Hematopoietic multipotent progenitor cell treated with erythropoietin and hydrocortisone succinate and interleukin-3 and kit ligand, for 6 days (in vitro differentiated cells): Measurements from ENCODE around the gene PRADC1.

Experiments used
- DNase-seq: peaks from one replicate; pipeline ENCODE4 v3.0.0-alpha.2; 2015

The PRADC1 gene

DNA sequence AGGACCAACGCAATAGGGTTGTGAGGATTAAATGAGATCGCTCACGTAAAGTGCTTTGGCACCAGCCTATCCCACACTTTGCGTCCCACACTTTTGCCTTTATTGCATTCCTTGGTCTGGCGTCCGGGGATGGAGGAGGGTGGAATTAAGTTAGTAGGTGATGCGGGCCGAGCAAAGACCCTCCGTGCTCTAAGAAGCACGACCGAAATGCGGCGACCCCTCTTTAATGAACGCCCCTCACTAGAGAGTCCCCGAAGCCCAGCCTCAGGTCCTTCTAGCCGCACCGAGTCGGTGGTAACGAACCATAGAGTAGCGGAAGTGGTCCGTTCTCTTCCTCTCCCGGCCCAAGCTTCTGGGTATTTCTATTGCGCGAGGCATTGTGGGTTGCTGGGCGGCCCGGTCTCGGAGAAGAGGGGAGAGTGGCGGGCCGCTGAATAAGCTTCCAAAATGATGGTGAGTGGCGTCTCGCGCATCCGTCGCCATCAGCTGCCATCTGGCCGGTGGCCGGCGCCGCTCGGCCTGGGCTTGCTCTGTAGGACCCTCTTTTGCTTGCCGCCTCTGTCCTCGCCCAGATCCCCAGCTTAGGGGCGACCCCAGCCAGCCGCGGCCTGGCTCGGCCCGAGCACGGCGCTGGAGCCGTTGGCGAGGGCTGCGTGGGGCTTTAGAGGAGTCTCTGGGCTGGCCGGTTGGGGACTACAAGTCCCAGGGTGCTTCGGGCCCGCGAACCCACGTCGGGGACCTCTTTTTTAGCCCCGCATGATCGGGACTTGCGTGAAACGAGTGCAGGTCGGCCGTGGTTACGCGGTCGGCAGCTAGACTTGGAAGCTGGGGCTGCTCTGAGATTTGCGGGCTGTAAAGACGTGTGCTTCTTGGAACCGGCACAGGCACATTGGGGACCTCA lies 1.1 kb upstream of the PRADC1 start, which contains the start of gene CCT7:
Gene CCT7, plus strand, starts transcription at position 377 of the 901 bp plus-strand sequence. Its CDS starts 71 bp downstream, at position 448.
- peak; percentile 97 for DNase-seq

DNA sequence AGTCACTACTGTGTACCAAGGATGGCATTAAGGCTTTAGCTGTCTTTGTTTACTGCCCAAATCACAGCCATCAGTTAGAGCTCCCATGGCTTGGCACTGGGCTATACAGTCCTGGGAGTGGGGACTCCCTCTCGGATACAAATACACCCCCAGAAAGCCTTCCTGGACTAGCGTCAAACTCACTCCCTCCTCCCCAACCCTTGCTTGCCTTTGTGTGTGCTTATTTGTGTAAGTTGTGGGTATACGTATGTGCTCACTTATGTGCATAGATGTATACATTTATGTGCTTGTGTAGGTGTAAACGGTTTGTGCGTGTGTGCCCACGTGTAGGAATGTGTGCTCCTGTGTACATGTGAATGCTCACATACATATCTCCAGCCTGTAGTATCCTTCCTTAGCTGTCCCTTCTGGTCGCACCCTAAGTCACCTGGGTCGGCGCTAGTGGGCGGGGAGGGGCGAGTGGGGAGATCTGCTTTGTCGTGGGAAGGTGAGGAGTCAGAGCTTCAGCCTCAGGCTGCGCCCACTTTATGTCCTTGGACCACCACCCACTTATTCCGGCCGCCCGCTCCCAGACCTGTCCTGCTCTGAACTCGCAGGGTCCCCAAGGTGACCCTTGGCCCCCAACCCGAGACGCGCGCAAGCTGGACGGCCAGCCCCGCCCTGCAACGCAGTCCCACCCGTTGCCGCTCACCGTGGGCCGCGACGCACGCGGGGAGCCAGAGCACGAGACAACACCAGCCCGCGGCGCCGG lies 461 bp downstream of the PRADC1 start:
- peak; percentile 60 for DNase-seq

DNA sequence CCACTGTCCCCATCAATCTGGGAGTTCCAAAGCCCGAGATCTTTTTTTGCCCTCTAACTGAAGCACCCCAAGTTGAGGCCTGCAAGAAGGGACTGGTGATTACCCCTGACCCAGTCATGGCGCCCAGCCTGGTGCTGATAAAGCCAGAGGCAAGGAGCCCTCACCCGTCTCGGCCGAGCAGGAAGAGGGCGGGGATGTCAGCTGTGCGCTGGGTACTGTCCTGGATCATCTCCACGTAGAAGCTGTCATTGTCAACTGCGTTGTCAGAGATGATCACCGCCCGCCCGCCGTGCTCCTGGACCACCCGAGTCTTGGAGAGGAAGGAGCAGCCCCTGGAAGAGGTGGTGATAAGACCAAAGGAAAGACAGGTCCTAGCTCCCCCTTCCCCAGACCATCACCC lies 4.4 kb downstream of the PRADC1 start:
- no peak for DNase-seq

DNA sequence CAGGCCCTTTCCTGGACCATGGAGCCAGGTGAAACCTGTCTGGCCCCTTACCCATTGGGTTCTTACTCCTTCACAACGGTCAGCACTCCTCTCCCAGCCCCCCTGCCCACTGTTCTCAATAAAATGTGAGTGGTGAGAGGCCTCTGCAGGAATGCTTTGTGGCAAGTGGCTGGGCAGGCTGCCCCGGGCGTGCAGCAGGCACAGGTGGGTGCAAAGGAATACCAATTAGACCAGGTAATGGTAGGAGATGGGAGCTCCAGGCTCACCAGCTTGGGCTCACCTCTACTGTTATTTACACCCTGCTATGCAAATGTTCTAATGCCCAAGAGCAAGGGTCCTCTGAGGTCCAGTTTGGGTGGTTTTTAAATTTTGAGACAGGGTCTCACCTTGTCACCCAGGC lies 6.0 kb downstream of the PRADC1 start:
- no peak for DNase-seq

DNA sequence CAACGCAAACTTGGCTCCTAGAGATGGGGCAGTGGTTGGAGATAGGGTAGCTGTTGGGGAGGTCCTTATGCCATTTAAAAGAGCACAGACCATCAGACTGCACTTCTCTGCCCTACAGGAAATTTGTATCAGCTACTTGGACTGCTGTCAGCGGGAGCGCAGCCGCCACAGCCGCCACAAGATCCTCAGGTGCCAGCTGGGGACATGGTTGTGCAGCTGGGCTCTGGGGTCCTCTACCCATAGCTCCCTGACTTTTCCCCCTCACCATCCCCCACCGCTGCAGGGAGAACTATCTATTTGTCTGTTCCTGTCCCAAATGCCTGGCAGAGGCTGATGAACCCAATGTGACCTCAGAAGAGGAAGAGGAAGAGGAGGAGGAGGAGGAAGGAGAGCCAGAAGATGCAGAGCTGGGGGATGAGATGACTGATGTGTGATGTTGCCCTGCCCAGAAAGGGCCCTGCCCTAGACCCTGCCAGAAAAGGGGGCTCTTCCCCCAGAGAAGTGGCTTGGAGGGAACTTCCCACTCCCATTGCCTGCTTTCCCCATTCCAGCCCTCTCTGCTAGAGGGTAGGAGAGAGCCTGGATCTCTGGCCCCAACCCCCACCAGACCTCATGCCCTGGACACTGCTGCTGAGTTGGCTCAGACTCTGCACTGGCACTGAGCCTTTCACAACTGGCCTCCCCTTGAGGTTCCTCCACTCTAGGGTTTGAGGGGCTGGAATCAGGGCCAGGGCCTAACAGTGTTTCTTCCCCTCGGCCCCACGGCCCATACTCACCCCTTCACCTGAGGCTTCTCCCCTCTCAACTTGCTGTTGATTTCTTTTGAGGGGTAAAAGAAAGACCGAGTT lies 7.3 kb downstream of the PRADC1 start:
- no peak for DNase-seq

DNA sequence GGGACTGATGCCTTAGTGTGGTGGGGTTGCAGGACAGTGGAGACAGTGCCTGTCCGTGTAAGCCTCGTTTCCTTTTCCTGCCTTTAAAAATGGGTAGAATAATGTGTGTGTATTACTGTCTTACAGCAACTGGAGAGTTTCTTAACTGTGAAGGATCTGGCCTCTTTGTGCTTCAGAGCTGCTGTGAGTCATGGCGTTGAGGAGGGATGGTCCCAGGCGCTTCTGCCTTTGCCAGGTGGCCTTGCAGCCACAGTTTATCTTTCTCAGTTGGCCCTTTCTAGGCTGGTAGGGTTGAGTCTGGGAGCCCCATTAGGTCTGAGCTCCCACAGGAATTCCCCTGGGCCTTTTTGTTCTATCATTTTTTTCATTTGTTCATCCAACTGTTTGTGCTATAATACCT lies 9.2 kb downstream of the PRADC1 start:
- no peak for DNase-seq

DNA sequence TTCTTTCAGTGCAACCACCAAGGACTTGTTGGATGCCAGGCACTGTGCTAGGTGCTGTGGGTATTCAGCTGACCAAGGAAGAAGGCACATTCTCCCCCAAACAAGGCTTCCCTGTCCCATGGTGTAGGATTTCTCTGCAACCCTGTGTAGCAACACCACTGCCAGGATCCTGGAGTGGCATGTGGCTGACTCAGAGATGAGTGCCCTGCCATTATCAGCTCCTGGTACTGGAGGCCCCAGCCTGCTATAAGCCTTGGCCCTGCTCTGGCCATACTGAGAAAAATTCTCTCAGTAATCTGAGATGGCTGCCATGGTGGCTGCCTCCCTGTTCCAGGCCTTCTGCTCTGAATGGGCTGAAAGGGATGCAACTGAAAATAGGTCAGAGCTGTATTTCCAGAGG lies 14.7 kb downstream of the PRADC1 start:
- no peak for DNase-seq

DNA sequence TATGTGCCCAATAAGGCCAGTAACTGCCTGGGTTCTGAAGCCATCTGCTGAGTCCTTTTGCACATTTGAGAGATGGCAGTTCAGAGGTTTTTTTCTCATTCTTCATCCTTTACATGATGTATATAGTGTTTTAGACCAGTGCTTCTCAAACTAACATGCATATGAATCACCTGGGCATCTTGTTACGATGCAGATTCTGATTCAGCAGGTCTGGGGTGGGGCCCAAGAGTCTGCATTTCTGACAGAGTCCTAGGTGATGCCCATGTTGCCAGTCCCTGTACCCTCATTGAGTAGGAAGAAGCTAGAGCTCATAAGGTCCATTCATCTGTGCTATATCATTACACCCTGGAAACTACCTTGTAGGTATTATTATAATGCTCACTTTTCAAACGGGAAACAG lies 15.2 kb downstream of the PRADC1 start:
- DNase-seq, result no peak

DNA sequence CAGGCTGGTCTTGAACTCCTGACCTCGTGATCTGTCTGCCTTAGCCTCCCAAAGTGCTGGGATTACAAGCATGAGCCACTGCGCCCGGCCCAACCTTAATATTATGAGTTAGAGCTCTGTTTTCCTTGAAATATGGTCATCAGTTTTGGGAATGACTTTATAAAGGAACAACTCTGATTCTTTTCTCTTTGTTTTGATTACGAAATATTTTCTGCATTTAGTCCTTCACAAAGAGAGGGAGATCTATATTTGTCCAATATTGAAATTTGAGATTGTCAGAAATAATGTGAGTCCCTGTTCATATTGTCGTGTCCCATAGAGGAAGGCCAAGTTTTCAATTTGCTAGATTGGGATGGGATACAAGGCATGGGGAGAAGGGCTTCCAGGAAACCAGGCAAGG lies 15.9 kb downstream of the PRADC1 start:
- DNase-seq, result no peak

DNA sequence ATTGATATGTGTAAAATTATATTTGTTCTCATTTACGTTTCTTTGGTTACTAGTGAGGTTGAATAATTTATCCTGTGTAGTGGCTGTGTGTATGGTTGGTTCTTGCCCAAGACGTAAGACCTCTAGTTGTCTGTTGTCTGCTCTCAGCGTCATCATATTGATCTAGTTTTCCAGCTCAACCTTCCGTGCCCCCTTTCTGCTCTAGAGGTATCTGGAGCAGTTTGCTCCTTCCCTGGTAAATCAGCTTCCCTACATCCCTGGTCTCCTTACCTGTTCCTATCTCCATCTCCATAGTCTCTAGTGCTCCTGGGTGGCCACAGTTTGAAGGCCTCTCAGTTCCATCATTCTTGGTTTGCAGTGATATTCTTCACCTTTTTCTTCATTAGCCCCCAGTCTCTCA lies 17.8 kb downstream of the PRADC1 start:
- DNase-seq, result no peak

DNA sequence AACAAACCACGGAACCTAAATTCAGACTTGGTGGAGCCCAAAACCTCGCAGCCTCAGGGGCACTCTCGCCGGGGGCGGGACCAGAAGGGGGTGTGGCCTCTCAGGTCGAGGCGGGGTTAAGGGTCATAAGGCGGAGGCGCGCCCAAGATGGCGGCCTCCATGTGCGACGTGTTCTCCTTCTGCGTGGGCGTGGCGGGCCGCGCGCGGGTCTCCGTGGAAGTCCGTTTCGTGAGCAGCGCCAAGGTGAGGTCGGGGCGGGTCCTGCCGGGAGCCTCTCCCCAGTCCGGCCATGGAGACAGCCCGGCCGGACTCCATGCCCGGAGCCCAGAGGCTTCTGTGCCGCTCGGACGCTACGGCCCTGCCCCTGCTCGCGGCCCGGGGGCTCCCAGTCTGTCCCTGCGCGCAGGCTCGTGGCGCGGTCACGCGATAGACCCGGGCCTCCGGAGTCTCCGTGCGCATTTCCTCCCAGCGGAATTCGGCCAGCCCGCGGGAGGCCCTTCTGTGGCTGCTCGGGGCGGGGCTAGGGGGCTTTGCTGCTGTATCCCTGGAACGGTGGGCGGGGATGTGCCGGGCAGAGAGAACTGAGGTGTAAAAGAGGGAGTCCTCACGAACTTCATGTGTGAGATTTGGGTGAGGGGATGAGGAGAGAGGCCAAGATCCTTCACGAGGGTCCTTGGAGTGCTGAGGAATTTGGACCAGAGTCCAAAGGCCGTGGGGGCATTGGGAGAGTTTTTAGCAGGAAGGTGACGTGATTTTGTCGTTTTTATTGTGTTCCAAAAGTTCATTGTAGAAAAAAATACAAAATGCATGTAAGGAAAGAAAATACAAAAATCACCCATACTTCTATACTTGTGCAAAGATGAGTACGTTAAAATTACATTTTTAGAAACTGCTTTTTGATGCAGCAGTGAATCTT lies 18.7 kb downstream of the PRADC1 start, which contains the start of gene SMYD5:
Gene SMYD5, plus strand, starts transcription at position 126 of the 916 bp plus-strand sequence. Its CDS starts 22 bp downstream, at position 148.
- peak; percentile 95 for DNase-seq

DNA sequence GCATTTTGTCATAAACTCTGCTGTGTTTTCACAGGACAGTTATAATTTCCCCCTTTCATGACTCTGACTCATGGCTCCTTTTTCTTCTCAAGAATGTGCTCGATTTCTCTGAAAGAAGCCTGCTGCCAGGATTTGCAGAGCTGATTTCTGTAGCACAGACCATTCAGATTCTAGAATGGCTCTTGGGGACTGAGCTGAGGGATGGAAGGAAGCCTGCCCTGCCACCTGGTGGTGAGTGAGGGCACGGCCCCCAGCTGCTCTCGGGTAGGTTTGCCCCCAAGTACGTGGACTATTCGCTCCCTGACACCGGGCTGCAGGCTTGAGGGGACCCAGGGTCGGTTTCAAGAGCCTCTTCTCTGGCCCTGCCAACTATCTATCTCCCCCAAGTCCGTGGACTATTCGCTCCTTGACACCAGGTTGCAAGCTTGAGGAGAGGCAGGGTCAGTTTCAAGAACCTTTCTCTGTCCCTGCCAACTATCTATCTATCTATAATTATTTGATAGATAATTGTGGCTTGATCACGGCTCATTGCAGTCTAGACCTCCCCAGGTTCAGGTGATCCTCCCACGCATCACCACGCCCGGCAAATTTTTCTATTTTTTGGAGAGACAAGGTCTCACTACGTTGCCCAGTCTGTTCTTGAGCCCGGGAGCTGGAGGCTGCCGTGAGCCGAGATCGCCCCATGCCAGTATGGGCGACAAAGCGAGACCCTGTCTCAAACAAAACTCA lies 20.4 kb downstream of the PRADC1 start:
- peak; percentile 87 for DNase-seq

DNA sequence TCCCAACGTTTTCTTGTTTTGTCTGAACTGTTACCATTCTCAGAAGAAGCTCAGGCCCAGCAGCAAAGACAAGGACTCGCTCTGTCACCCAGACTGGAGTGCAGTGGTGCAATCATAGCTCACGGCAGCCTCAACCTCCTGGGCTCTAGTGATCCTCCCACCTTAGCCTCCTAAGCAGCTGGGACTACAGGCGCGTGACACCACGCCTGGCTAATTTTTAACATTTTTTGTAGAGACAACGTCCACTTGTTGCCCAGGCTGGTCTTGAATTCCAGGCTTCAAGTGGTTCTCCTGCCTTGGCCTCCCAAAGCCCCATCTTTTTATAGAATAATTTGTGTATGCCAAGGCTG lies 21.0 kb downstream of the PRADC1 start:
- DNase-seq, result no peak

DNA sequence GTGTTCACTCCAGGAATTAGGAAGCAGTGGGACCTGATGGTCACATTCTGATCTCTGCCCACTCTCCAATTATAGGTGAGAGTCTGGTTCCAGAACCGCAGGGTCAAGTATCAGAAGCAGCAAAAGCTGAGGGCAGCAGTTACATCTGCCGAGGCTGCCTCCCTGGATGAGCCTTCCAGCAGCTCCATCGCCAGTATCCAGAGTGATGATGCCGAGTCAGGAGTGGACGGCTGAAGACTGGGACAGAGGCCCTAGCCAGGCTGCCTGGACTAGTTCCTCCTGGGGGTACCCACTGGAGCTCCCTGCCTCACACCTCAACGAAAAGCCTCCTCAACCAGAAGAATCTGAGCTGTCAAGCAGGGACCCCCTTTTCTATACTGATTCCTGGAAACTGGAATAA lies 22.3 kb downstream of the PRADC1 start:
- DNase-seq, result no peak

DNA sequence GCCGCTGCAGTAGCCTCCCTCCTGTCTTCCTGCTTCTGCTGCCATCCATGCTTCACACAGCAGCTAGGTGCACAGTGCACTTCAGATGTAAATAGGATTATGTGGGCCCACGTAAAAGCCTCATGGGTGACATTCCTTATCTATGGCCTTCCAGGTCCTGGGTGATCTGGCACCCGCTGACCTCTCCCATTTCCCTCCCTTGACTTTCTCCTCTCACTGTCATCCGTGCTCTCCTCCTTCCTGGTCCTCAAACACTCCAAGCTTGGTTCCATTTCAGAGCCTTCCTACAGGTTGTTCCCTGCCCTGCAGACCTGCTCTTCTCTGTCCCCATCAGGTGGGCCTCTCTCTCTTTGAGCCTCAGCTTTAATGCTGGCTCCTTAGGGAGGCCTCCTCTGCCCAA lies 23.0 kb downstream of the PRADC1 start:
- no peak for DNase-seq

DNA sequence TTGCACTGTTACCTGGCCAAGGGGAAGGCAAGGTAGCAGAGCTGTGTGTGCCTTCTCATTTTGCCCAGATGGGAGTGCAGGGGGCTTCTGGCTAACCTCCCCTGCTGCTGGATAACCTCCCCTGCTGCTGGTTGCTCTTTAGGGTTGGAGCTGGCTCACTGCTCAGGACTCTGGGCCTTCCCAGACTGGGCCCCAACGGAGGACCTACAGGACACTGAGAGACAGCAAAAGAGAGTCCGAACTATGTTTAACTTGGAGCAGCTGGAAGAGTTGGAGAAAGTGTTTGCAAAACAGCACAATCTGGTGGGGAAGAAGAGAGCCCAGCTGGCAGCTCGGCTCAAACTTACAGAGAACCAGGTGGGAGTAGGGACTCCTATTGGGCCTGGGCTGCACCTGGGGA lies 24.8 kb downstream of the PRADC1 start:
- DNase-seq, result no peak

DNA sequence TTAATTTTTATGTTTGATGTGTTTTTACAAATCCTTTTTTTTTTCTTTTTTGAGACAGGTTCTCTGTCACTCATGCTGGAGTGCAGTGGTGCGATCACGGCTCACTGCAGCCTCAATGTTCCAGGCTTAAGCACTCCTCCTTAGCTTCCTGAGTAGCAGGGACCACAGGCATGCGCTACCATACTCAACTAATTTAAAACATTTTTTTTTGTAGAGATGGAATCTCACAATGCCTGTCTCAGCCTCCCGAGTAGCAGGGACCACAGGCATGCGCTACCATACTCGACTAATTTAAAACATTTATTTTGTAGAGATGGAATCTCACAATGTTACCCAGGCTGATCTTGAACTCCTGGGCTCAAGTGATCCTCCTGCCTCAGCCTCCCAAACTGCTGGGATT lies 27.4 kb downstream of the PRADC1 start:
- no peak for DNase-seq

DNA sequence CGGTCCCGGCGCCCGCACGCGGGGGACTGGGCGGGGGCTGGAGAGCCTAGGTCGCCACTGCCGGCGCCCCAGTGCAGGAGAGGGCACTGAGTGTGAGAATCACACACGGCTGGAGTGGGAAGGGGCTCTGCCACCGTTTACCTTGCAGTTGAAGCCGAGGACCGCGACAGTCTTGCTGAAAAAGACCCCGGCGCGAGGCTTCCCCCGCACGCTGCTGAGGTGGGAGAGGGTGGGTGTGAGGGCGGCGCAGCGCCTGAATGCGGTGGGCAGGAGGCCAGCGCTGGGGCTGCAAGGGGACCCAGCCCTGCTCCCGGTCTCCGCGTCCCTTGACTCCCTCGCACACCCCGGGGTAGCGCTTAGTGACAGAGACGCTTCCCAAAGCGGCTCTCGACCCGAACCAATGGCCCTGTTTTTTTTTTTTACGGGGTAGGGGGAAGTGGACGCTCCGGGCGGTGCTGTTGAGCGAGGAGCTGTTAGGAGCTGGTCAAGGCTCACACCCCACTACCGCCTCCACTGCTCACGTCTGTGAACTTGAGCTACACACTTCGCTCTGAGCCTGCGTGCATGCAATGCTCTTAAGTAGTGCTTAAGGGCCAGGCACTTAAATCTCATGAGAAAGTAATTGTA lies 29.9 kb downstream of the PRADC1 start:
- DNase-seq, result peak; percentile 13

DNA sequence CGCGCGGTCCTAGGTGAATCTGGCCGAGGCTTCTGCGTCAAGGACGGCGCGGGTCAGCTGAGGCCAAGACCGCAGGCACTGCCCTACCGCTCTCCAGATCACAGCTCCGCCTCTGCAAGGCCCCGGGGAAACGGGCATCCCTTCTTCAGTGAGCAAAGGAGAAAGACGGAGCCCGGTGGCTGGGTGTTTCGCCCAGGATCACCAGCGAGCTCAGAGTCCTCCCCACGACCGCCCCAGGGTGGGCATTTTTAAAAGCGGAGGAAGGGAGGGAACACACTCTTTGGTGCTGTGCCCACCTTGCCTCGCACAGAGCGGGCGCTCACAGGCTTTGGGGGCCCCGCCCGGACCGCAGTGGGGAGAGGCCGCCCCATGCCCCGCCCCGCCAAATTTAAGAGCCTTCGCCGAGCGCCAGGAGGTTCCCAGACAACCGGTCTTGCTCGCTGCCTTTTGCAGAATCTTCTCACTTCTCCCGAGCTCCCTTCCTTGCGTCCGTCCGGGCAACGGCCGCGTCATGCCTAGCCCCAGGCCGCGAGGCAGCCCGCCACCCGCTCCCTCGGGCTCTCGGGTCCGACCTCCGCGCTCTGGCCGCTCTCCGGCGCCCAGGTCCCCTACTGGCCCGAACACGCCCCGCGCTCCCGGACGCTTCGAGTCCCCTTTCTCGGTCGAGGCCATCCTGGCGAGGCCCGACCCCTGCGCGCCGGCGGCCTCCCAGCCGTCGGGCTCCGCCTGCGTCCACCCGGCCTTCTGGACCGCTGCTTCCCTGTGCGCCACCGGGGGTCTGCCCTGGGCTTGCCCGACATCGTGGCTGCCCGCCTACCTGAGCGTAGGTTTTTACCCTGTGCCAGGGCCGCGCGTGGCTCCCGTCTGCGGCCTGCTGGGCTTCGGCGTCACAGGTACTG lies 30.6 kb downstream of the PRADC1 start, which contains the start of gene NOTO:
Gene NOTO, plus strand, starts transcription at position 419 of the 899 bp plus-strand sequence. Its CDS starts 93 bp downstream, at position 512.
- DNase-seq, result peak; percentile 30
